Measurements from ENCODE around the gene RNF121.

Gene RNF121

DNA sequence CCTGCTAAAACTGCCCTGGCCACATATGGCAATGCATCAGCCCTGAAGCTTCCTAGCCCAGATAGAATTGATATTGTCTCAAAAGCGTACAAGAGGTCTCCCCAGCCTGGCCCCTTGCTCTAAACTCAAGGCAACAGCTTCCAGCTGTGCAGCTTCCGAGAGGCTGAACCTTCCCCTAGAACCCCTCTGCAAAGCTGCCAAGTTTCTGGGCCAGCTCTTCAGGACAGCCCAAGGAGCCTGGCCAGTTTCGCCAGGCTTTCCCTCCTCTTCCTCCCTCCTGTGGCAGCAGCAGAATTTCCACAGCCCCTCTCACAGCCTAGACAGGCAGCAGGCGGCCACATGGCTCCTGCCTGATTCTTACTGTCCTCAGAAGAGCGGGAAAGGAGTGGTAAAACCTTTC lies 117.0 kb downstream of the RNF121 start:
- H3K9me3 ChIP-seq (ENCODE audit: low read length) = no peaks in the 10 kb centered on the region
- H3K4me3 ChIP-seq (ENCODE audit: low read length) = no peak overlapping the region
- no peak overlapping the region for H2AFZ ChIP-seq (ENCODE audit: low read depth, low read length)
- peaks cover 5% of the 10 kb centered on the region for H3K36me3 ChIP-seq (ENCODE audit: insufficient read depth, low read length)
- peaks cover 18% of the 10 kb centered on the region for H3K4me1 ChIP-seq (ENCODE audit: insufficient read depth, low read length)
- no peaks in the 10 kb centered on the region for H3K27me3 ChIP-seq (ENCODE audit: insufficient read depth, low read length)

Measured in neuron (in vitro differentiated cells).